ENCODE data around the gene IGF2R.
"Not testable (repeated sequence)": the region's sequence is repeated elsewhere in the genome, so short reads cannot be mapped to it uniquely, and the experiment has no call there.

Gene IGF2R

GRCh38 chr6:160101277-160102205 lies 132.7 kb downstream of the IGF2R start:
- no peak for DNase-seq (ENCODE audit: low spot score)

GRCh38 chr6:160102399-160102798 lies 133.5 kb downstream of the IGF2R start:
- no peak for DNase-seq (ENCODE audit: low spot score)

- no peak for DNase-seq (ENCODE audit: low spot score)
These were observed 134.3 kb downstream of the IGF2R start for GRCh38 chr6:160102956-160103824.

GRCh38 chr6:160103825-160104100 lies 134.9 kb downstream of the IGF2R start:
- no peak for DNase-seq (ENCODE audit: low spot score)

GRCh38 chr6:160104821-160105517 lies 136.1 kb downstream of the IGF2R start:
- DNase-seq (ENCODE audit: low spot score): no peak

GRCh38 chr6:160106010-160106409 lies 137.1 kb downstream of the IGF2R start:
- DNase-seq (ENCODE audit: low spot score): no peak

- no peak for DNase-seq (ENCODE audit: low spot score)
These were observed 137.8 kb downstream of the IGF2R start for GRCh38 chr6:160106701-160107100.

GRCh38 chr6:160108077-160108476 lies 139.2 kb downstream of the IGF2R start:
- no peak for DNase-seq (ENCODE audit: low spot score)

- DNase-seq (ENCODE audit: low spot score): no peak
These were observed 141.8 kb downstream of the IGF2R start for GRCh38 chr6:160110586-160111123.

- DNase-seq (ENCODE audit: low spot score): no peak
These were observed 142.9 kb downstream of the IGF2R start for GRCh38 chr6:160111806-160112205.

- no peak for DNase-seq (ENCODE audit: low spot score)
These were observed 143.9 kb downstream of the IGF2R start for GRCh38 chr6:160112628-160113299.

- not testable (repeated sequence) for DNase-seq (ENCODE audit: low spot score)
These were observed 145.7 kb downstream of the IGF2R start for GRCh38 chr6:160114536-160114935.

GRCh38 chr6:160115421-160115820 lies 146.5 kb downstream of the IGF2R start:
- no peak for DNase-seq (ENCODE audit: low spot score)

- no peak for DNase-seq (ENCODE audit: low spot score)
These were observed 147.5 kb downstream of the IGF2R start for GRCh38 chr6:160116411-160116810.

- DNase-seq (ENCODE audit: low spot score): no peak
These were observed 148.3 kb downstream of the IGF2R start for GRCh38 chr6:160117137-160117536.

- DNase-seq (ENCODE audit: low spot score): no peak
These were observed 149.8 kb downstream of the IGF2R start for GRCh38 chr6:160118620-160119229.

- no peak for DNase-seq (ENCODE audit: low spot score)
These were observed 151.2 kb downstream of the IGF2R start for GRCh38 chr6:160120087-160120486.

GRCh38 chr6:160121558-160121957 lies 152.7 kb downstream of the IGF2R start, which contains the start of gene SLC22A1:
SLC22A1 (plus strand) TSS chr6:160121815; CDS start chr6:160121936, 121 bp downstream.
- no peak for DNase-seq (ENCODE audit: low spot score)

GRCh38 chr6:160121981-160122380 lies 153.1 kb downstream of the IGF2R start:
- no peak for DNase-seq (ENCODE audit: low spot score)

GRCh38 chr6:160122744-160123143 lies 153.9 kb downstream of the IGF2R start:
- no peak for DNase-seq (ENCODE audit: low spot score)

GRCh38 chr6:160124007-160124406 lies 155.1 kb downstream of the IGF2R start:
- no peak for DNase-seq (ENCODE audit: low spot score)
